Astrocyte of the spinal cord (primary cell): ENCODE results near the gene DDIT4.

Experiments
- DNase-seq: peaks from one replicate; pipeline ENCODE4 v3.0.0; 2011; ENCODE audit warnings: low read depth, low spot score
- H3K4me3 ChIP-seq: 2 replicates; pipeline ENCODE4 v1.5.1; 2011; ENCODE audit warnings: low read depth, mild to moderate bottlenecking, low read length, moderate library complexity
- in situ Hi-C: cut with HindIII; loops from 2 replicates; pipeline ENCODE4 v1.10.0; 2017; ENCODE audit warnings: low sequenced_read_pairs
- TF ChIP-seq, protein P1 (sequence below): IDR thresholded peaks from 2 replicates; pipeline ENCODE4 v1.5.1; 2012; ENCODE audit warnings: low read depth, mild to moderate bottlenecking, low read length, inconsistent platforms

Gene DDIT4

GRCh38 chr10:72308320-72308987, 34.7 kb downstream of the DDIT4 start:
- no peak overlapping the region for H3K4me3 ChIP-seq
- in situ Hi-C loops = no loop called here
- peak; percentile 81 for DNase-seq
- TF ChIP-seq, protein P1, sequence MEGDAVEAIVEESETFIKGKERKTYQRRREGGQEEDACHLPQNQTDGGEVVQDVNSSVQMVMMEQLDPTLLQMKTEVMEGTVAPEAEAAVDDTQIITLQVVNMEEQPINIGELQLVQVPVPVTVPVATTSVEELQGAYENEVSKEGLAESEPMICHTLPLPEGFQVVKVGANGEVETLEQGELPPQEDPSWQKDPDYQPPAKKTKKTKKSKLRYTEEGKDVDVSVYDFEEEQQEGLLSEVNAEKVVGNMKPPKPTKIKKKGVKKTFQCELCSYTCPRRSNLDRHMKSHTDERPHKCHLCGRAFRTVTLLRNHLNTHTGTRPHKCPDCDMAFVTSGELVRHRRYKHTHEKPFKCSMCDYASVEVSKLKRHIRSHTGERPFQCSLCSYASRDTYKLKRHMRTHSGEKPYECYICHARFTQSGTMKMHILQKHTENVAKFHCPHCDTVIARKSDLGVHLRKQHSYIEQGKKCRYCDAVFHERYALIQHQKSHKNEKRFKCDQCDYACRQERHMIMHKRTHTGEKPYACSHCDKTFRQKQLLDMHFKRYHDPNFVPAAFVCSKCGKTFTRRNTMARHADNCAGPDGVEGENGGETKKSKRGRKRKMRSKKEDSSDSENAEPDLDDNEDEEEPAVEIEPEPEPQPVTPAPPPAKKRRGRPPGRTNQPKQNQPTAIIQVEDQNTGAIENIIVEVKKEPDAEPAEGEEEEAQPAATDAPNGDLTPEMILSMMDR = no peak

- TF ChIP-seq, protein P1 = no peak
- H3K4me3 ChIP-seq = no peak overlapping the region
- in situ Hi-C loops = no loop called here
- no peak for DNase-seq
Measured at GRCh38 chr10:72309290-72310240, 35.8 kb downstream of the DDIT4 start.

GRCh38 chr10:72310241-72310633, 36.5 kb downstream of the DDIT4 start:
- TF ChIP-seq, protein P1 = no peak
- no peak for DNase-seq
- H3K4me3 ChIP-seq = no peak overlapping the region
- in situ Hi-C loops = no loop called here

GRCh38 chr10:72310636-72311035, 36.9 kb downstream of the DDIT4 start:
- no peak overlapping the region for H3K4me3 ChIP-seq
- no peak for DNase-seq
- TF ChIP-seq, protein P1 = no peak
- in situ Hi-C loops = no loop called here

DNA sequence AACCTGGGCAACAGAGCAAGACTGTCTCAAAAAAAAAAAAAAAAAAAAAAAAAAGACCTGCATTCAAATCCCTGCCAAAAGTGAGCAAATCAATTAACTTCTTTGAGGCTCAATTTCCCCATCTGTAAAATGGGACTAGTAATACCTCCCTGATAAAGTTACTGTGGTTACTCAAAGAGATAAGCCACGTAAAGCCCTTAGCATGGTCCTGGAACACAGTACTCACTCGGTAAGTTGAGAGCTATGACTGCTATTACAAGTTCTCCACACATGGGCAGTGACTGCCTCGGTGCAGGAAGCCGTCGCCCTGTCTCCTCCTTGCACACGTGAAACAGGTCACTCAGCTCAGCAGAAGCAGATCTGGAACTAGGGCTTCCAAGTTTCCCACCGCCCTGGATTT, 37.9 kb downstream of the DDIT4 start:
- DNase-seq = no peak
- H3K4me3 ChIP-seq = no peak overlapping the region
- TF ChIP-seq, protein P1 = no peak
- in situ Hi-C loops = no loop called here

DNA sequence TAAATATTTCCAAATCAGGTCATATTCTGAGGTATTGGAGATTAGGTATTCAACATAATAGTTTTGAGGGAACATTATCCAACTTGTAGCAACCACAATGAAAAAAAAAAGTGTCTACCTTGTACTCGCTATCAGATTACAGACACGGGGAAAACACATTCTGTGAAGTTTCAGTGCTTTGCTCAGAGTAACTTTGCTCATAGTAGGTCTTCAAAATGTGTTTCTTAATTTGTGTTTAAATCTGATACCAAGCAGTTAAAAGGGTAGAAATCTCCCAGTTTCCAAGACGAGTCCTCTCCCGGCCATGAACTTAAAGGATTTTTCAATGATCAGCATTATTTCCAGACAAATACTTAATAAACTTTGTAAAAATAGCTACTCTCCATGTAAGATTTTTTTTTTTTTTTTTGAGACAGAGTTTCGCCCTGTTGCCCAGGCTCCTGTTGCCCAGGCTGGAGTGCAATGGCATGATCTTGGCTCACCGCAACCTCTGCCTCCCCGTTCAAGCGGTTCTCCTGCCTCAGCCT, 39.2 kb downstream of the DDIT4 start:
- H3K4me3 ChIP-seq = no peak overlapping the region
- DNase-seq = no peak
- in situ Hi-C loops = no loop called here
- TF ChIP-seq, protein P1 = no peak
